ENCODE results near the gene IFI44.

The IFI44 gene, protein sequence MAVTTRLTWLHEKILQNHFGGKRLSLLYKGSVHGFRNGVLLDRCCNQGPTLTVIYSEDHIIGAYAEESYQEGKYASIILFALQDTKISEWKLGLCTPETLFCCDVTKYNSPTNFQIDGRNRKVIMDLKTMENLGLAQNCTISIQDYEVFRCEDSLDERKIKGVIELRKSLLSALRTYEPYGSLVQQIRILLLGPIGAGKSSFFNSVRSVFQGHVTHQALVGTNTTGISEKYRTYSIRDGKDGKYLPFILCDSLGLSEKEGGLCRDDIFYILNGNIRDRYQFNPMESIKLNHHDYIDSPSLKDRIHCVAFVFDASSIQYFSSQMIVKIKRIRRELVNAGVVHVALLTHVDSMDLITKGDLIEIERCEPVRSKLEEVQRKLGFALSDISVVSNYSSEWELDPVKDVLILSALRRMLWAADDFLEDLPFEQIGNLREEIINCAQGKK
- long read RNA-seq, donor 1, partial matches to known transcripts: 0 of 2 reads
- long read RNA-seq, donor 1, other reads (novel, unspliced or antisense): 0 of 2 reads
- long read RNA-seq, donor 2, partial matches to known transcripts: 0 of 3 reads
- long read RNA-seq, donor 2, other reads (novel, unspliced or antisense): 0 of 3 reads
- long read RNA-seq, donor 3, partial matches to known transcripts: 5 of 5 reads
- long read RNA-seq, donor 3, other reads (novel, unspliced or antisense): 0 of 5 reads
- long read RNA-seq, donor 4: 0 reads
- long read RNA-seq, donor 5, partial matches to known transcripts: 10 of 11 reads
- long read RNA-seq, donor 5, other reads (novel, unspliced or antisense): 0 of 11 reads
- long read RNA-seq, donor 6: 0 reads
- long read RNA-seq, donor 7, partial matches to known transcripts: 0 of 5 reads
- long read RNA-seq, donor 7, other reads (novel, unspliced or antisense): 0 of 5 reads
- long read RNA-seq, donor 8, partial matches to known transcripts: 0 of 2 reads
- long read RNA-seq, donor 8, other reads (novel, unspliced or antisense): 0 of 2 reads

DNA sequence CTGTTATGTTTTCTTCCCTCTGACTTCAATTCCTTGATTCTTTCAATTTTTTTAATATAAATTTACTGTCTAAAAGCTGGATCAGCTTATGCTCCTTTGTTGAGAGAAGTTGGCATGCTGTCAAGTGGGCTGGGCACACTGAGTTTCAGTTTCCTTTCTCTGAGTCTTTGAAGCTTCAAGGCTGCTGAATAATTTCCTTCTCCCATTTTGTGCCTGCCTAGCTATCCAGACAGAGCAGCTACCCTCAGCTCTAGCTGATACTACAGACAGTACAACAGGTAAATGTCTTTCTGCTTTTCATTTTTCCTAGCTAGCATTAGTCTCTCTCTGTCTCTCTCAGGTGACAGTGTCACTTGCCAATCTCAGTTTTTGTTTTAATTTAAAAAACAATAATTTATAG is at the start of gene IFI44:
Gene IFI44 (plus strand): TSS at position 204 of the 400 bp plus-strand sequence. CDS start 365 bp downstream, outside the sequence.
- peak; percentile 9 for DNase-seq

DNA sequence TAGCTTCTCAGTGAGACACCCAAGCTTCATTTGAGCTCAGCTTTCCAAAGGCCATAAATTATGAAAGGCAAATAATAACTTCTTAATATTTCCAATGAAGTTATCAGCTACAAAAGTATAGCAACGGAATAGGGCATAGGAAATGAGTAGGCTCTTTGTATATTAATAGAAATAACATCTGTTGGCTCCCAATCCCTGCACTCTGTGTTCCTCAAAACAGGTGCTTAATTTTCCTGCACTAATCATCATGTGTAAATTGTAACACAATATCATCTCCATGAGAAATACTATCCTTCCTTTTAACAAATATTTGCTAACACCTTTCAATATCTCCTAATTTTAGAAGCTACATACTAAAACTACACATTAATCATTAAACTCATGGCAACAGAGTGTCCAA is 48.6 kb upstream of the IFI44 start:
- no peak for DNase-seq

DNA sequence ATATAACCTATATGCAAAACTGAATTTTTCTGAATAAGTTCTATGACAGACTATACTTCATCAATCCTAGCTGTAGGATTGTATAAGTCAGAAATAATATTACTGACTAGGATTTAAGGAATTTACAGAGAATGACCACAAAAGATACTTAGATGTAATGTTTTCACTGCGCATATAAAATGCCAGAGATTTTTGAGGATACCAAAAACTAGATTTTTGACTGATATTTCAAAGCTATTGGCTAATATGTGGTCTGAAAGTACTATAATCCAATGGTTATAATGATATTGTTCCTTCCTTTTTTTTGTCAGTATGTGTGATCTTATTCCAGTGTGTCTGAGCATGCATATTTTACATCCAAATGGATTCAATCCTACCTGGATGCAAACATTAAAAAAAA is 46.4 kb upstream of the IFI44 start:
- DNase-seq: no peak

DNA sequence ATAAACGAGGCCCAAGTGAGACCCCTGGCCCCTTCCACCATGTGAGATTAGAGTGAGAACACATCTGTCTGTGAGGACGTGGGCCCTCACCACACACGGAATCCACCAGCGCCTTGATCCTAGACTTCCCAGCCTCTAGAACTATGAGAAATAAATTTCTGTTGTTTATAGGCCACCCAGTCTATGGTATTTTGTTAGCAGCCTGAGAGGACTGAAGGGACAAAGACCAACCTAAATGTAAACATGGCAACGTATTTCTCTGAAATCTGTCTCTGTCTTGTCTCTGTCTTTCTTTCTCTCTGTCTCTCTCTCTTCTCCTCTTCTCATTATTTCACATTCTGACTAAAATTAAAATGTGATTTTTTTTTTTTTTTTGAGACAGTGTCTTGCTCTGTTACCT is 45.0 kb upstream of the IFI44 start:
- no peak for DNase-seq

DNA sequence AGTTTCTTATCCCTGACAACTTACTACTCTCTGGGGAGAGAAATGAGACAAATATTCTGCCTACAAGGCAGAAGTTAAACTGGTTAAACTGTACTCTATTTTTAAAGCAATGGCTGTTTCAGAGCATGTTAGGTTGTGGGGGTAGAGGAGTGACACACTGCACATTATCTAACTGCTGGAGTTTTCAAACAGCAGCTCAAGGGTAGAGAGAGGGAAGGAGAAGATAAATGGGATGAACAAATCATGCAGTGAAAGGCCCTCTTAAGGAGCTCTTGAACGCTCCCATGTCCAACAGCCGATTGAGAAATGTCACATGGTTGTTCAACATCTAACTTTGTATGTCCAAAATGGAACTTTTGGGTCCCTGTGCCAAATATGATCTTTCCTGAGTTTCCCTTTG is 43.4 kb upstream of the IFI44 start:
- no peak for DNase-seq

DNA sequence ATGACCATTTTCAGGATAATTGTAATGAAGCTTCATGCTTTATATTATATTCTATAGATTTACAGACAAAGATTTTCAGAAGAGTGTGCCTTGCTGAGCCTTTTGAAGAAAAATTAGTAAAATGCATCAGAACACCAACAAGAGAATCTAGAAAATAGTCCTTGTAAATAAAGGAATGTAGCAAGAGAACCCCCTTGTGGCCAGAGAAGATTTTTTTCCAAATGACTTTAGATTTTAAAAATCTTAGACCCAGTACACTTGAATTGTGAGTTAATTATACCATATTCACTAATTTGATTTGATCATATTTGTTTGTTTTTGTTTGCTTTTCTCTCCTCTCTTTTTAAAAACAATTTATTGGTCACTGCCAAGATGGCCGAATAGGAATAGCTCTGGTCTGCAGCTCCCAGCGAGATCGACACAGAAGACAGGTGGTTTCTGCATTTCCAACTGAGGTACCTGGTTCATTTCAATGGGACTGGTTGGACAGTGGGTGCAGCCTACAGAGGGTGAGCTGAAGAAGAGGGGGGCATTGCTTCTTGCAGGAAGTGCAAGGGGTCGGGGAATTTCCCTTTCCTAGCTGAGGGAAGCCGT is 42.2 kb upstream of the IFI44 start:
- no peak for DNase-seq

DNA sequence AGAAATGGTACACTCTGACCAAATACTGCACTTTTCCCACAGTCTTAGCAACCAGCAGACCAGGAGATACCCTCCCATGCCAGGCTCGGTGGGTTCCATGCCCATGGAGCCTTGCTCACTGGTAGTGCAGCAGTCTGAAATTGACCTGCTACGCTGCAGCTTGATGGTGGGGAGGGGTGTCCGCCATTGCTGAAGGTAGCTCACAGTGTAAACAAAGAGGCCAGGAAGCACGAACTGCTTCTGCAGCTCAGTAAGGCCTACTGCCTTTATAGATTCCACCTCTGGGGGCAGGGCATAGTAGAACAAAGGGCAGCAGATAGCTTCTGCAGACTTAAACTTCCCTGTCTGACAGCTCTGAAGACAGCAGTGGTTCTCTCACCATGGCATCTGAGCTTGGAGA is 41.7 kb upstream of the IFI44 start:
- DNase-seq: no peak

DNA sequence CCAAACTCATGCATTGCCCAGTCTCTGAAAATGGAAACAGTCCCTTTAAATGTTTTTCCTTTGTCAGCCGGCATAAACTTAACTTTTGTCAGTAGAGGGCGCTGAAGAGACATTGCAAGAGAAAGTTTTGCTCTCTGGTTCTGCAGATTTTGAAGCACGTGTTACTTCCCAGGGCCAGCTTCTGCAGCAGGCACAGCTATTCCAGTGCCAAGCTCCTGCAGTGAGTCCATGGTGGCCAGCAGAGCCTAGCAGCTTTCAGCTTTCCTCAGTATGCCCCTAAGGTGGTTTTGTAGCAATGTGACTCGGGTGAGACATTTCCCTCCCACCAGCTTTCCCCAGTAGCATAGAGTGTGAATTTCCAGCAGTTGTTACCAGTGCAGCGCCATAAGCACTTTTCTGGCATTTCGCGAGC is 32.0 kb upstream of the IFI44 start:
- peak; percentile 40 for DNase-seq

DNA sequence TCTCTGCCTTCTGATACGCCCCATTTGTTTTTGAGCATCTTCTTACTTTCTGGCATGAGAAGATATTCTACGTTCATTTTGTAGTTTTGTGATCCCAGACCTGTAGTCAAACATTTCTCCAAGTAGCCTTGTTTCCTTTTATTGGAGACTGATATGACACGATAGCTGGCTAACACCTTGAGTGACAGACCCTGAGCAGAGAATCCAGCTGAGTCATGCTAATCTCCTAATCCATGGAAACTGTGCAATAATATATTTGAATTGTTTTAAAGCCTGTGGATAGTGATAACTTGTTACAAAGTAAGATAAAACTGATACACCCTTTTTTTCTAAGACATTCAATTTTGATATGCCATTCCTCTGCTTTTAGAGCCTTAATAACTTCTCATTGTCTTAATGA is 30.6 kb upstream of the IFI44 start:
- DNase-seq: no peak

DNA sequence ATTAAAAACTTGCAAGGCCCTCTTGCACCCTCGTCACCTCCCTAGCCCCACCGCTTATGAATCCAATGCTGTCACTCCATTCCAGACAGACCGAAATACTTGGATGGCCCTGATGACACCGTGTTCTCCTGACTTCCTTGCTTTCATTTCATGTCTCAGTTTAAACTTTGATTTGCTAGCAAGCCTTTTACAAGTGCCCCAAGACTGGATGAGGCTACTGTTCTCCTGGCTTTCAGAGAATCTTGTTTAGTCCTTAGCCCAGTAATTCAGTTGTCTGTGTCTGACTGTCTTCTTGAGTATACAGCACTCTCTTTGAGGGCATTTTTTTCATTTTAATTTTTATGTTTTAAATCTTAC is 30.2 kb upstream of the IFI44 start:
- no peak for DNase-seq

DNA sequence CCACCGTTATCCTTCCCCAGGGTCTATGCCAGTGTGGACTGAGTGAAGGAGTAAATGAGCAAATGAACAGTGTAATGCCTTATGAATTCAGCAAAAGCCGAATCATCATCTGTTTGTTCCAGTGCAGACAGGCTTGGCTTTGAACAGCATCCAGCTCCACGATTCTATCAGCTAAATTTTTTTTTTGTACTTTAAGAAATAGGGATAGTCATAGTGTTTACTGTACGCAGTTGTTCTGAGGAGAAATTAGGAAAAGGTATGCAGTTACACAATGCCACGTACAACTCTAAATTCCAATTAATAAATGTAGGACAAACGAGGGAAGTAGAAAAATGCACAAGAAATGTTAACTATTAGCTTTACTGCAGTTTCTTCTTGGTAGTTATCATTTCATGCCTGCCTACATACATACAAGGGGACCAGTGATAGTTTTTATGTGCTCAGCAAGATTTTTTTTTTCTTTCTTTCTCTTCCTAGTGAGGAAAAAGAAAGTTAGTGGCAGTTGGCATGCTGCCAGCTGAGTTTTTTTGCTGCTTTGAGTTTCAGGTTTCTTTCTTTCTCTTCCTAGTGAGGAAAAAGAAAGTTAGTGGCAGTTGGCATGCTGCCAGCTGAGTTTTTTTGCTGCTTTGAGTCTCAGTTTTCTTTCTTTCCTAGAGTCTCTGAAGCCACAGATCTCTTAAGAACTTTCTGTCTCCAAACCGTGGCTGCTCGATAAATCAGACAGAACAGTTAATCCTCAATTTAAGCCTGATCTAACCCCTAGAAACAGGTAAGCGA is 29.6 kb upstream of the IFI44 start, which contains the start of gene IFI44L:
Gene IFI44L (plus strand): TSS at position 646 of the 777 bp plus-strand sequence. CDS start 7,468 bp downstream, outside the sequence.
- DNase-seq: peak; percentile 59

DNA sequence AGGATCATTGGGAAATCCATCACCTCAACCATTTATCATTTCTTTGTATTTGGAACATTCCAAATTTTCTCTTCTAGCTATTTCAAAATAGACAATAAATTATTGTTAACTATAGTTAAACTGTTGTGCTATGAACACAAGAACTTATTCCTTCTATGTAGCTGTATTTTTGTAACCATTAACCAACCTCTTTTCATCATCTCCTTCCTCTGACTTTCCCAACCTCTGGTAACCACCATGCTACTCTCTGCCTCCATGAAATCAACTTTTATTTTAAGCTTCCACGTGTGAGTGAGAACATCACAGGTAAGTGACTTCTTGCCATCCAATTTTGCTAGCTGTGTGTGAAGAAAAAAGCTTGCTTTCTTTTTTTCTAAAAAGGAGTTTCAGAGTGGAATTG is 29.0 kb upstream of the IFI44 start:
- no peak for DNase-seq

DNA sequence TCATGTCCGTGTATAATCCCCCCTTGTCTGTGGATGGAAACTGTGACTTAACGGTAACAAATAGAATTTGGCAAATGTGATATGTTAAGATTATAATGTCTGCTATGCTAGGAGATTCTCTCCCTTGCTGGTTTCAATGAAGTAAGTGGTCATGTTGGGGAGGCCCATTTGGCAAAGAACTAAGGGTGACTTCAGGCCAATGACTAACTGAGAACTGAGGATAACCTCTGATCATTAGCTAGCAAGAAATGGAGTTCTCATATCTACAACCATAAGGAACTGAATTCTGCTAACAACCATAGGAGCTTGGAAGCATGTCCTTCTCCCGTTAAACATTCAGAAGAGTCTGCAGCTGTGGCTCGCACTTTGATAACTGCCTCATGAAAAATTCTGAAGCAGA is 27.1 kb upstream of the IFI44 start:
- no peak for DNase-seq

DNA sequence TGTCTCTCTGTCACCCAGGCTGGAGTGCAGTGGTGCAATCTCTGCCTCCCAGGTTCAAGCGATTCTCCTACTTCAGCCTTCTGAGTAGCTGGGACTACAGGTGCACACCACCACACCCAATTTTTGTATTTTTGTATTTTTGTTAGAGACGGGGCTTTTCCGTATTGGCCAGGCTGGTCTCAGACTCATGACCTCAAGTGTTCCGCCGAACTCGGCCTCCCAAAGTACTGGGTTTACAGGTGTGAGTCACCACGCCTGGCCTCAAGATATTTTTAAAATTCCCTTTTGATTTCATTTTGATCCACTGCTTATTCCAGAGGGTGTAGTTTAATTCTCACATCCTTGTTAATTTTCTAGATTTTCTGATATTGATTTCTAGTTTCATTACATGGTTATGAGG is 25.6 kb upstream of the IFI44 start:
- no peak for DNase-seq

DNA sequence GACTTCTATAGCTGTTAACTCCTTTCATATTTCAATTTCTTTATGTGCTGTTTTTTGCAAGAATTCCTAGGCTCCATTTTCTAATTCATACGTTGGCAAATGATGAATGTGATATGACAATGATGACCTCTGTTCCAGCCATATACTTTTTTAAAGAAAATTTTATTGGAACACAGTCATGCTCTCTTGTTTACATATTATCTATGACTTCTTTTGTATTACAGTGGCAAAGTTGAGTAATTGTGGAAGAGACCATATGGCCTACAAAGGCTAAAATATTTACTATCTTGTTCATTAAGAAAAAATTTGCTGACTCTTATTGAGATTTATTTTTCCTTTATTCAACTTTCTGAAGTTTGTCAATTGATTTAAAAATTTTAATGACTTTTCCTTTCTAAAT is 22.3 kb upstream of the IFI44 start:
- DNase-seq: no peak

DNA sequence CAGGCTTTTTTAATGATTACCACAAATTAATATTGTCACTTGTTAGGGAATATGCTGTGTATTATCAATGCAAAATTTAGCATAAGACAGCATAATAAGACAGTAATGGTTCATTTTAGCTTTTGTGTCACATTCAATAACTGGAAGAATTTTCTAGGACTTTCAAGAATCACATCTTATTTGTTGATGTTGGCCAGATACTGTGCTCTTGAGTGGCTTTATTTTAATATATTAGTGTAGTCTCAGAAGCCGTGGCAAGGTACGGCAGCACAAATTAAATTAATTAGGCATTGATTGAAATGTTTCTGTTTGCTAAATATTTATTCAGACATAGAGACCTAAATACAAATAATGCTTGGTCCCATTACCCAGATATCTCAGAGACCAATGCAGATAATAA is 19.0 kb upstream of the IFI44 start:
- no peak for DNase-seq

DNA sequence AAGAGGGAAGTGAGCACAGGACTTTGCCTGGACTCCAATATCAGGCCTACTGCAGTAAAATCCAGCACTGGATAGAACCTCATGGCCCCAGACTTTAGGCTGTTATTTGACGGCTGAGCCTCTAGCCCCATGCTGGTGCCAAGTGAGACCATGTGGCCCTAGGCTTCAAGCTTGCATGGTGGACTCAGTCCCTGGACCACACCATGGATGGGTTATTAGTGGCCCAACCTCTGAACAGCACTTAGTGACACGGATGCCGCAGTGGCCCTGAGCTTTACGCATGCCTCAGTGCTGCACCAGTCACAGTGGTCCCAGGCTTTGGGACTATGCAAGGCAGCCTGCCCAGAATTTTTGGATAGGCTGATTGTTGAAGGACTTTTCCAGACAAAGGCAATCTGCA is 16.4 kb upstream of the IFI44 start:
- no peak for DNase-seq

DNA sequence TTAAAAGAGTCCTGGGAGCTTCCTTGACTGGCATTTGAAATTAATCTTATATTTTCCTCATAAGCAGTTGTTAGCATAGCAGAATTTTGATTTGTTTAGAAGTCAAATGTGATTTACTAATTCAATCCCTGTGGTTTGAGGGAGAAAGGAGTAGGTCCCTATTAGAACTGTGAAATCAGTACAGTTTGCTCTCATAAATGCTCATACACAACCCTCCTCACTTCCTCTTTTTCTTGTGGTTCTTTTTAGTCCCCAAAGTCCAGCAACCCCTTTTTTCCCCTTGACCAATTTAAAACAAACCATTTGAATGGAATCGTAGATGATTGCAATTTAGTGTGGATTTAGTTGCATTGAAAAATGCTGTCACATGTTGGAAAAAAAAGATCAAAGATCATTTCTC is 9.2 kb upstream of the IFI44 start:
- DNase-seq: no peak

DNA sequence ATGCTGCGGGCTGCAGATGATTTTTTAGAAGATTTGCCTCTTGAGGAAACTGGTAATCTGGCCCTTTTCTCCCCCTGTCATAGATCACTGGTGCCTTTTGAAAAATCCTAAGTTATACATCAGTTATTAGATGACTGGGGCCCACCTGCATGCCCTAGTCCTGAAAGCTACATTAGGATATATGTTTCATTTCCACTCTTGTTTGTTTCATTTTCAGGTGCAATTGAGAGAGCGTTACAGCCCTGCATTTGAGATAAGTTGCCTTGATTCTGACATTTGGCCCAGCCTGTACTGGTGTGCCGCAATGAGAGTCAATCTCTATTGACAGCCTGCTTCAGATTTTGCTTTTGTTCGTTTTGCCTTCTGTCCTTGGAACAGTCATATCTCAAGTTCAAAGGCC is 8.1 kb upstream of the IFI44 start:
- DNase-seq: no peak

DNA sequence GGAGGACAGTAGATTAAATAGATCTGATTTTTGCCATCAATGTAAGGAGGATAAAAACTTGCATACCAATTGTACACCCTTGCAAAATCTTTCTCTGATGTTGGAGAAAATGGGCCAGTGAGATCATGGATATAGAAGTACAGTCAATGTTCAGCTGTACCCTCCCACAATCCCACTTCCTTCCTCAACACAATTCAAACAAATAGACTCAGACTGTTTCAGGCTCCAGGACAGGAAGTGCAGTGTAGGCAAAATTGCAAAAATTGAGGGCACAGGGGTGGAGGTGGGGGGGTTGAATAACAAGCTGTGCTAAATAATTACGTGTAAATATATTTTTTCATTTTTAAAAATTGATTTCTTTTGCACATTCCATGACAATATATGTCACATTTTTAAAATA is 3.9 kb upstream of the IFI44 start:
- no peak for DNase-seq

DNA sequence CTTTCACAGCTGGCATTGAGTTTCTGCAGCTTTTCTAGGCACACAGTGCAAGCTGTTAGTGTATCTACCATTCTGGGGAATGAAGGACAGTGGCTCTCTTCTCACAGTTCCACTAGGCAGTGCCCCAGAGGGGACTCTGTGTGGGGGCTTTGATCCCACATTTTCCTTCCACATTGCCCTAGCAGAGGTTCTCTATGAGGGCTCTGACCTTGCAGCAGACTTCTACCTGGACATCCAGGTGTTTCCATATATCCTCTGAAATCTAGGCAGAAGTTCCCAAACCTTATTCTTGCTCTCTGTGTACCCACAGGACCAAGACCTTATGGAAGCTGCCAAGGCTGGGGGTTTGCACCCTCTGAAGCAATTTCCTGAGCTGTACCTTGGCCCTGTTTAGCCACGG is 2.4 kb upstream of the IFI44 start:
- no peak for DNase-seq

DNA sequence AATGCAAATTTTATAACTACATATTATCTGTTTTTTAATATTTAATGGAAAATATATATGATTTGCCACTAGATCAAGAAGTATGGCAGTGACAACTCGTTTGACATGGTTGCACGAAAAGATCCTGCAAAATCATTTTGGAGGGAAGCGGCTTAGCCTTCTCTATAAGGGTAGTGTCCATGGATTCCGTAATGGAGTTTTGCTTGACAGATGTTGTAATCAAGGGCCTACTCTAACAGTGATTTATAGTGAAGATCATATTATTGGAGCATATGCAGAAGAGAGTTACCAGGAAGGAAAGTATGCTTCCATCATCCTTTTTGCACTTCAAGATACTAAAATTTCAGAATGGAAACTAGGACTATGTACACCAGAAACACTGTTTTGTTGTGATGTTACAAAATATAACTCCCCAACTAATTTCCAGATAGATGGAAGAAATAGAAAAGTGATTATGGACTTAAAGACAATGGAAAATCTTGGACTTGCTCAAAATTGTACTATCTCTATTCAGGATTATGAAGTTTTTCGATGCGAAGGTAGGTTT is 556 bp downstream of the IFI44 start:
- no peak for DNase-seq

Measured in right kidney (tissue), 9 donors.